HL-60 (cell line): ENCODE data around the gene CSHL1.
"Not testable (repeated sequence)": the region's sequence is repeated elsewhere in the genome, so short reads cannot be mapped to it uniquely, and the experiment has no call there.

Experiments
- CTCF ChIP-seq: IDR thresholded peaks from one replicate; pipeline ENCODE4 v1.5.1; 2011; ENCODE audit warnings: low read length, control low read depth, inconsistent platforms; ENCODE audit not compliant: insufficient read depth
- POLR2AphosphoS5 ChIP-seq: IDR thresholded peaks from 2 replicates; pipeline ENCODE4 v1.6.1; 2012; ENCODE audit warnings: low read depth
- REST ChIP-seq: IDR thresholded peaks from 2 replicates; pipeline ENCODE4 v1.6.1; 2012; ENCODE audit warnings: low read depth; ENCODE audit not compliant: insufficient replicate concordance

- TF ChIP-seq CTCF, REST, POLR2AphosphoS5: not testable (repeated sequence)
These were observed 37.5 kb downstream of the CSHL1 start, which contains the start of gene CSH2 for GRCh38 chr17:63873577-63873976.
